Measurements from ENCODE around the gene CSH1.

DNA sequence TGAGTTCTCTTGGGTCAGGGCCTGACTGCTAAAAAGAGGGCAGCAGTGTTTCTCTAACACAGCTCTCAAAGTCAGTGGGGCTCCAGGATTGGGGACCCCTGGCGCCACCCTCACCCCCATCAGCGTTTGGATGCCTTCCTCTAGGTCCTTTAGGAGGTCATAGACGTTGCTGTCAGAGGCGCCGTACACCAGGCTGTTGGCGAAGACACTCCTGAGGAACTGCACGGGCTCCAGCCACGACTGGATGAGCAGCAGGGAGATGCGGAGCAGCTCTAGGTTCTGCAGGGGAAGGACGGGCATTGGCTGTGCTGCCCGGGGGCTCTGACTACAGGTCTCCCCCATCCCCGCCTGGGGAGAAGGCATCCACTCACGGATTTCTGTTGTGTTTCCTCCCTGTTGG lies 21.3 kb upstream of the CSH1 start:
- TF ChIP-seq EZH2 (IDR thresholded peaks at IDR 0.05; ENCODE audit: borderline replicate concordance, low read depth, low read length, severe bottlenecking): no peak
- TF ChIP-seq, protein P1, sequence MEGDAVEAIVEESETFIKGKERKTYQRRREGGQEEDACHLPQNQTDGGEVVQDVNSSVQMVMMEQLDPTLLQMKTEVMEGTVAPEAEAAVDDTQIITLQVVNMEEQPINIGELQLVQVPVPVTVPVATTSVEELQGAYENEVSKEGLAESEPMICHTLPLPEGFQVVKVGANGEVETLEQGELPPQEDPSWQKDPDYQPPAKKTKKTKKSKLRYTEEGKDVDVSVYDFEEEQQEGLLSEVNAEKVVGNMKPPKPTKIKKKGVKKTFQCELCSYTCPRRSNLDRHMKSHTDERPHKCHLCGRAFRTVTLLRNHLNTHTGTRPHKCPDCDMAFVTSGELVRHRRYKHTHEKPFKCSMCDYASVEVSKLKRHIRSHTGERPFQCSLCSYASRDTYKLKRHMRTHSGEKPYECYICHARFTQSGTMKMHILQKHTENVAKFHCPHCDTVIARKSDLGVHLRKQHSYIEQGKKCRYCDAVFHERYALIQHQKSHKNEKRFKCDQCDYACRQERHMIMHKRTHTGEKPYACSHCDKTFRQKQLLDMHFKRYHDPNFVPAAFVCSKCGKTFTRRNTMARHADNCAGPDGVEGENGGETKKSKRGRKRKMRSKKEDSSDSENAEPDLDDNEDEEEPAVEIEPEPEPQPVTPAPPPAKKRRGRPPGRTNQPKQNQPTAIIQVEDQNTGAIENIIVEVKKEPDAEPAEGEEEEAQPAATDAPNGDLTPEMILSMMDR (IDR thresholded peaks at IDR 0.05; ENCODE audit: borderline replicate concordance, extremely low read depth, low read length, poor library complexity, severe bottlenecking): no peak

Data from DND-41 (cell line).